ENCODE results near the gene WDR45B. TPM values are rescaled to one million over a fixed set of nuclear protein-coding genes. Genes with fewer than 3 reads are reported as not detected.

The WDR45B gene
- total RNA-seq, 3 donors from 2014 or later, result 74.2 to 118 (median 83.9) TPM

- Histone ChIP-seq H3K36me3 (peaks cover 3% of the 10 kb centered on the region), H3K27ac (peak overlapping the region in 1 of 2 donors; percentile 36), H3K4me3 (no peak overlapping the region), H3K27me3 (no peaks in the 10 kb centered on the region), H3K9me3 (no peaks in the 10 kb centered on the region), H3K4me1 (no peaks in the 10 kb centered on the region)
- intact Hi-C loops (cut with DNase I; ENCODE audit: low total_unique reads), result loop anchor here (2.0 kb wide), 1 partner anchor 15 kb away; no protein-coding TSS in a partner anchor
- TF ChIP-seq POLR2A (IDR thresholded peaks at IDR 0.05) (no peak), POLR2AphosphoS5 (IDR thresholded peaks at IDR 0.05) (no peak)
- TF ChIP-seq, protein P1, sequence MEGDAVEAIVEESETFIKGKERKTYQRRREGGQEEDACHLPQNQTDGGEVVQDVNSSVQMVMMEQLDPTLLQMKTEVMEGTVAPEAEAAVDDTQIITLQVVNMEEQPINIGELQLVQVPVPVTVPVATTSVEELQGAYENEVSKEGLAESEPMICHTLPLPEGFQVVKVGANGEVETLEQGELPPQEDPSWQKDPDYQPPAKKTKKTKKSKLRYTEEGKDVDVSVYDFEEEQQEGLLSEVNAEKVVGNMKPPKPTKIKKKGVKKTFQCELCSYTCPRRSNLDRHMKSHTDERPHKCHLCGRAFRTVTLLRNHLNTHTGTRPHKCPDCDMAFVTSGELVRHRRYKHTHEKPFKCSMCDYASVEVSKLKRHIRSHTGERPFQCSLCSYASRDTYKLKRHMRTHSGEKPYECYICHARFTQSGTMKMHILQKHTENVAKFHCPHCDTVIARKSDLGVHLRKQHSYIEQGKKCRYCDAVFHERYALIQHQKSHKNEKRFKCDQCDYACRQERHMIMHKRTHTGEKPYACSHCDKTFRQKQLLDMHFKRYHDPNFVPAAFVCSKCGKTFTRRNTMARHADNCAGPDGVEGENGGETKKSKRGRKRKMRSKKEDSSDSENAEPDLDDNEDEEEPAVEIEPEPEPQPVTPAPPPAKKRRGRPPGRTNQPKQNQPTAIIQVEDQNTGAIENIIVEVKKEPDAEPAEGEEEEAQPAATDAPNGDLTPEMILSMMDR (IDR thresholded peaks at IDR 0.05), result no peak
- DNase-seq (ENCODE audit: low spot score in 2 of 2), result no peak
Observed at GRCh38 chr17:82613283-82614094, 34.8 kb downstream of the WDR45B start.

- intact Hi-C loops (cut with DNase I; ENCODE audit: low total_unique reads), result no loop called here
- DNase-seq (ENCODE audit: low spot score in 2 of 2), result no peak
- Histone ChIP-seq H3K4me1 (no peaks in the 10 kb centered on the region), H3K9me3 (no peaks in the 10 kb centered on the region), H3K27ac (no peak overlapping the region), H3K4me3 (no peak overlapping the region), H3K27me3 (no peaks in the 10 kb centered on the region), H3K36me3 (peaks cover 3% of the 10 kb centered on the region)
- TF ChIP-seq POLR2AphosphoS5 (IDR thresholded peaks at IDR 0.05) (no peak), POLR2A (IDR thresholded peaks at IDR 0.05) (no peak)
- TF ChIP-seq, protein P1 (IDR thresholded peaks at IDR 0.05), result no peak
Observed at GRCh38 chr17:82611140-82612058, 36.8 kb downstream of the WDR45B start.

DNA sequence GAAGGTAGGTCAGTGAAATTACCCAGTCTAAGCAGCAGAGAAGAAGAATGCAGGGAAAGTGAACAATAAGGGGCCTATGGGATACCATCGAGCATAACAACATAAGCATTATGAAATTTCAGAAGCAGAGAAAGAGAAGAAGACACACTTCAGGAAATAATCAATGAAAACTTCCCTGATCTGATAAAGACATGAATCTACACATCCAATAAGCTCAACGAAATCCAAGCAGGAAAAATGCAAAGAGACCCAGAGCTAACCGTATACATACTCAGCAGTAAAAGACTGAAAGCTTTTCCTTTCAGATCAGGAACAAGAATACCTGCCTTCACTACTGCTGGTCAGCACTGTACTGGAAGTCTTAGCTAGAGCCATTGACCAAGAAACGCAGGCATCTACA is 38.6 kb downstream of the WDR45B start:
- H3K36me3 ChIP-seq, result no peaks in the 10 kb centered on the region

DNA sequence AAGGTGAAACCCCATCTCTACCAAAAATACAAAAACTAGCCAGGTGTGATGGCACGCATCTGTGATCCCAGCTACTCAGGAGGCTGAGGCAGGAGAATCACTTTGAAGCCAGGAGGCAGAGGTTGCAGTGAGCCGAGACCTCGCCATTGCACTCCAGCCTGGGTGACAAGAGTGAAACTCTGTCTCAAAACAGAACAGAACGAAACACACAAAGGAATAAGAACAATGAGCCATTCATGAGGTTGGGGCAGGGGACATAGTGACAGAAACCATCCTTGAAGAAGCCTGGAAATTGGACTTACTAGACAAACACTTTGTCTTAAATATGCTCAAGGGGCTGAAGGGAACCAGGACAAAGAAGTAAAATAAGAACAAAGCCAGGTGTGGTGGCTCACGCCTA is 39.4 kb downstream of the WDR45B start:
- no peak for TF ChIP-seq POLR2A (IDR thresholded peaks at IDR 0.05)
- TF ChIP-seq, protein P1 (IDR thresholded peaks at IDR 0.05), result no peak
- TF ChIP-seq POLR2AphosphoS5 (IDR thresholded peaks at IDR 0.05), result no peak
- intact Hi-C loops (cut with DNase I; ENCODE audit: low total_unique reads), result no loop called here
- Histone ChIP-seq H3K36me3 (no peaks in the 10 kb centered on the region), H3K9me3 (no peaks in the 10 kb centered on the region), H3K27ac (no peak overlapping the region), H3K4me1 (no peaks in the 10 kb centered on the region), H3K27me3 (no peaks in the 10 kb centered on the region), H3K4me3 (no peak overlapping the region)
- DNase-seq (ENCODE audit: low spot score in 2 of 2), result no peak

More for the DNA sequence above, 38.6 kb downstream of the WDR45B start:
- no peak for DNase-seq (ENCODE audit: low spot score in 2 of 2)
- H3K27me3 ChIP-seq, result no peaks in the 10 kb centered on the region
- no peak overlapping the region for H3K4me3 ChIP-seq
- no peak for TF ChIP-seq POLR2A (IDR thresholded peaks at IDR 0.05)
- TF ChIP-seq, protein P1 (IDR thresholded peaks at IDR 0.05), result no peak
- TF ChIP-seq POLR2AphosphoS5 (IDR thresholded peaks at IDR 0.05), result no peak
- intact Hi-C loops (cut with DNase I; ENCODE audit: low total_unique reads), result no loop called here
- H3K4me1 ChIP-seq, result no peaks in the 10 kb centered on the region
- no peaks in the 10 kb centered on the region for H3K9me3 ChIP-seq
- no peak overlapping the region for H3K27ac ChIP-seq

Measured in breast epithelium (tissue), 4 donors.